Skeletal muscle tissue (tissue), 4 donors: ENCODE data around the gene IZUMO2. TPM values are rescaled to one million over a fixed set of nuclear protein-coding genes. Genes with fewer than 3 reads are reported as not detected.
"Not testable (repeated sequence)": the region's sequence is repeated elsewhere in the genome, so short reads cannot be mapped to it uniquely, and the experiment has no call there.

Source experiments
- H3K27ac ChIP-seq: one replicate; pipeline ENCODE4 v1.7.0; 2013; ENCODE audit warnings: mild to moderate bottlenecking, low read depth, low read length, inconsistent platforms
- H3K27me3 ChIP-seq, 3 donors: one replicate each; pipeline ENCODE4 v1.7.0; 2013; ENCODE audit warnings: low read length in 3 of 3; ENCODE audit not compliant: control insufficient read depth in 3 of 3, insufficient read depth in 3 of 3
- H3K36me3 ChIP-seq, 3 donors: one replicate each; pipeline ENCODE4 v1.7.0; 2013; ENCODE audit warnings: low read length in 3 of 3; ENCODE audit not compliant: control insufficient read depth in 3 of 3, insufficient read depth in 3 of 3
- H3K4me1 ChIP-seq, 3 donors: one replicate each; pipeline ENCODE4 v1.7.0; 2013; ENCODE audit warnings: low read length in 3 of 3, mild to moderate bottlenecking in 3 of 3; ENCODE audit not compliant: control insufficient read depth in 3 of 3, insufficient read depth in 3 of 3
- H3K4me3 ChIP-seq, 3 donors: one replicate each; pipeline ENCODE4 v1.7.0; 2013; ENCODE audit warnings: low read length in 3 of 3
- H3K9ac ChIP-seq, 3 donors: one replicate each; pipeline ENCODE4 v1.7.0; 2013; ENCODE audit warnings: low read length in 3 of 3, mild to moderate bottlenecking in 3 of 3, moderate library complexity in 2 of 3, low read depth in 1 of 3
- H3K9me3 ChIP-seq, 3 donors: one replicate each; pipeline ENCODE4 v1.7.0; 2013; ENCODE audit warnings: low read length in 3 of 3; ENCODE audit not compliant: control insufficient read depth in 3 of 3
- total RNA-seq: library from RNA; depleted of rRNA; stranded (reverse); fragments of >200 nt; gene quantifications from one replicate; pipeline ENCODE4 v1.2.3, GENCODE V29; 2014
- donor health status: Osteomylitis.

The IZUMO2 gene
- total RNA-seq, 1 donor from 2014 or later: not detected

DNA sequence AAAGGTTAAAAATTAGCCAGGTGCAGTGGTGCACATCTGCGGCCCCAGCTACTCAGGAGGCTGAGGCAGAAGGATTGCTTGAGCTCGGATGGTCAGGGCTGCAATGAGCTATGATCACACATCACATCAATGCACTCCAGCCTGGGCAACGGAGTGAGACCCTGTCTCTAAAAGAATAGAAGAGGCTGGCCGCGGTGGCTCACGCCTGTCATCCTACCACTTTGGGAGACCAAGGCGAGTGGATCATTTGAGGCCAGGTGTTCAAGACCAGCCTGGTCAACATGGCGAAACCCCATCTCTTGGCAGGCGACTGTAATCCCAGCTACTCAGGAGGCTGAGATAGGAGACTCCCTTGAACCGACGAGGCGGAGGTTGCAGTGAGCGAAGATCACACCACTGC, 59.7 kb downstream of the IZUMO2 start:
- not testable (repeated sequence) for H3K4me3 ChIP-seq, H3K9me3 ChIP-seq, H3K36me3 ChIP-seq, H3K9ac ChIP-seq, H3K27ac ChIP-seq, H3K27me3 ChIP-seq, H3K4me1 ChIP-seq

Other genes starting within 250 kb of the IZUMO2 start
- 2.1 TPM for gene ATF5, start 234.1 kb downstream of the IZUMO2 start, total RNA-seq
- 16.2 TPM for gene NUP62, start 233.8 kb downstream of the IZUMO2 start, total RNA-seq
- 1.6 TPM for gene SIGLEC11, start 202.1 kb downstream of the IZUMO2 start, total RNA-seq
- gene VRK3, start 137.9 kb downstream of the IZUMO2 start, total RNA-seq: 8.9 TPM
- 4.7 TPM for gene ZNF473, start 137.3 kb downstream of the IZUMO2 start, total RNA-seq
- gene MYH14, start 40.3 kb upstream of the IZUMO2 start, total RNA-seq: 30.3 TPM
- under 0.01 TPM for gene KCNC3, start 166.1 kb upstream of the IZUMO2 start, total RNA-seq
- not detected for gene NAPSA, start 202.4 kb upstream of the IZUMO2 start, total RNA-seq
- gene NR1H2, start 213.2 kb upstream of the IZUMO2 start, total RNA-seq: 32.9 TPM
- gene POLD1, start 221.1 kb upstream of the IZUMO2 start, total RNA-seq: 19.8 TPM